GM19463 (cell line): Measurements from ENCODE around the gene CFAP54.
"Not testable (repeated sequence)": the region's sequence is repeated elsewhere in the genome, so short reads cannot be mapped to it uniquely, and the experiment has no call there.

Source experiments
- ATAC-seq: cut with Tn5 transposase; IDR thresholded peaks from one replicate; pipeline ENCODE4 v1.9.1; 2021; ENCODE audit warnings: mild to moderate bottlenecking, moderate library complexity; ENCODE audit not compliant: unreplicated experiment

Gene CFAP54

DNA sequence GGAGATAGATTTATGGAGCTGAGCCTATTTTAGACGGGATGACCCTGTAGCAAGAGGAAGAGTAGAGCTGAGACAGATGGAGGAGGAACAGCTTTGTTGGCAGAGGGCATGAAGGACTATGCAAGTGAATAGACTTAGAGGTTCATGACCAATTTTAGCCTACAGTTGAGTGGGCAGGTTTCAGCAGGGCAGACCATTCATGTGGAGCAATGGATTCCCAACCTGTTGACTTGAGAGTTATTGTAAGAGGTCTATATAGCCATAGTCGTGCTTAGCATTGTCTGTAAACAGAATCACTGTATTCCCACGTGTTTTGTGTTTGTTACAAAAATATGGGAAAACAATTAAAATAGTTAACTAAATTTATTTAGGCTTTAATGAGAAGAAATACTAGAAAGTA is 116.8 kb downstream of the CFAP54 start:
- no peak for ATAC-seq

DNA sequence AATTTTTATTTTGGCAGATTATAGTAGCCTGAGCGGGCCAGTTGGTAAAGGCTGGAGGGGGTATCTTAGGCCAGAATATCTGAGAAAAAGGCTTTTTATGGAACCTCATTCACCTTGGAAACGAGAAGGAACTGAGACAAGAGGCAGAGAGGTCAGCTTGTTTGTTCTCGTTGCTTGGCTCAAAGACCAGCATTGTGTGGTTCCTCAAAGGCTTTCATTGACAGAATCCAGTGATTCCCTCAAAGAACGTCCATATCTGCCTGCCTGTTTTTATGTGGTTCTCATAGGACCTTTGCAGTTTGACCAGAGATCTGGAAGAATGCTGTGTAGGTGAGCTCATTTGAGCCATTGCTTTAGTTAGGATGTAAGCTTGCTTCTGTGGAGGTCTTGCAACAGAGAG is 117.3 kb downstream of the CFAP54 start:
- ATAC-seq: no peak

DNA sequence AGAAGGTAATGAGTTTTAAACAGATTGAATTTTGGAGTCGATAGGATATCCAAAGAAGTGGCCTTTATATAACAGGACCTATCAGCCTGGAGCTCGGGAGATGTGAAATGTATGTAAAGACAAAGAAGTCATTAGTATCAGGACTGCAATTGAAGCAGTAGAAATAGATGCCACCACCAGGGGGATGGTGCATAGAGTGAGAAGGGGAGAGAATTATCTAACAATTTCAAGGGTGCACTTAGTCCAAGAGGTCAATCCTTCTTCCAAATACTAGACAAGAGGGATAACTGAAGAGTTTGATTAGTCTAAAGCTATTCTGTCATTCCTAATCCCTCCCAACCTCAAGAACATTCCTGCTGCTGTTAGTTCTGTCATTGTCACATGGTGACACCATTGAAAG is 127.8 kb downstream of the CFAP54 start:
- no peak for ATAC-seq

DNA sequence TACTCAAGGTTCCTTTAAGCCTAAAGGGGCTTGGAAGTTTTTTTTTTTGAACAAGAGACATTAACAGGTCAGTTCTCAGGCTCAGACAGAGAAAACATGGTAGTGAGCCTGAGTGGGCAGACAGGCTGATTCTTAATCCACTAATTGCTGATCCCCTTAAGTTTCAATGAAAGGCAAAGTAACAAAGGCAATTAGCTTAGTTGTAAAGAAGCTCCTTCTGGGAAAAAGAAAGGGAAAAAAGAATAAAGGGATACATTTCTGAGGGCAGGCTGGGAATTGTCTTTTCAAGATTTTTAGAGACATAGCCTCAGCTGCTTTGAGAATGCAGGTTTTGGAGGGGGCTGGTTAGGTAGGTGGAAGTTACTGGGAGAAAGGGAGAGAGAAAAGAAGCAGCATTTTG is 133.8 kb downstream of the CFAP54 start:
- no peak for ATAC-seq

DNA sequence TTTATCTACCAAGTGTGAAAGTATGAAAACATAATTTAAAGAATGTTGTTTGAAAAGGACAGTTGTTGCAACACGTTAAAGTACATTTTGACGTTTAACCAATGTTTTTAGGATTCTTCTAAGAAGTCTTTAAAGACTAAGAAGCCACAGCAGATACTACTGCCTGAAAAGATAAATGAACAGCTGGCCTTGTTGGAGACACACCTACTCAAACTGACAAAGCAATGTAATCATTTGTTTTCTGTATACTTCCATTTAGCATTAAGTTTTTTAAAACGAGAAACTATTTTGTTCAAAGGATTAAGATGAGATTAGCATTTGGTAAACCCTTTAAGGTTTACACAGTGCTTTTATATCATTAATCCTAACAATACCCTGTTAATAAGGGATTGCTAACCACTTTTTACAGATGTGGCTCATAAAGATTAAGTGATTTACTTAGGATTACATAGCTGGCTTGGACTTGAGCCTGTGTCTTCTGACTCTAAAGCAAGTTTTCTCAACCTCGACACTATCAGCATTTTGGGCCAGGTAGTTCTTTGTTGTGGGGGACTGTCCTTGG is 134.4 kb downstream of the CFAP54 start:
- no peak for ATAC-seq

DNA sequence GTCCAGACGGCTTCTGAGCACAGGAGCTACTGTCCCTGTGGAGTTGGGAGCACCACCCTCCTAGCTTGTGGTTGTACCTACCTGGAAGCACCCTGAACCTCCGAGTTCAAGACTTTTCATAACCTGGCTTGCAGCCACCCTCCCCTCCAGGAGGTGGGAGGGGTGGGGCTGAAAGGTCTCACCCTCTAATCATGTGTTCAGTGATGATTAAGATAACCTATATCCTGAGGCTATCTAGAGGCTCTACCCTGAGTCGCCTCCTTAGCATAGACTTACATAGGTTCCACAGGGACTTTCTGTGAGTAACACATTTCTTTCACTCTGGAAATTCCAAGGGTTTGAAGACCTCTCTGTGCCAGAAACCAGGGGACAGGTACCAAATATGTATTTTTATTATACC is 146.5 kb downstream of the CFAP54 start:
- no peak for ATAC-seq

DNA sequence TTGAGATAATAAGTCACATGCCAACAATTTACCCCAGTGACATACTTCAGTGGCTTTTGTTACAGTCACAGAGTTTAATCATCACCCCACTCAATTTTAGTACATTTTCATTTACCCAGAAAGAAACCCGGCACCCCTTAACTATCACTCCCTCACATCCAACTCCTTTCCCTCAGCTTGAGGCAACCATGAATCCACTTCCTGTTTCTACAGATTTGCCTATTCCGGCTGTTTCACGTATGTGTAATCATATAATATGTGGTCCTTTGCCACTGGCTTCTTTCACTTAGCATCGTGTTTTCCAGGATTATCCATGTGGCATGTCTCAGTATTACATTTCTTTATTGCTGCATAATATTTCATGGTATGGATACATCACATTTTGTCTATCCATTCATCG is 147.5 kb downstream of the CFAP54 start:
- ATAC-seq: no peak

DNA sequence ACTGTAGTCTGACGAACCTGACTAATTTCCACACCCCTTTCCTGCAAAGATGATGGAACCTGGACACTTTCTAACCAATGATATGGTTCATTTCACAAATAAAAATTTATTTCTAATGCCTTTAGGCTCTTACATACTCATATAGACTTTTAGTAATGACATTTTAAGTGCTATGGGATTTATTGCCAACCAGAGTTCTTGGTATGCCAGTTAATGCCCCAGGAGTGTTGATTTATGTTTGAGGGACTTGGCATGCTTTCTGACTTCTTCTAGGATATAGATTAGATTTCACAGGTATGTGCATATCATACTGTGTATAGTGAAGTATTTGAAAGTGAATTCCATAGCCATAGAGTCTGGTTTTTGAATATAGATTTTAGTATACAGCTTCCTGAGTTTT is 159.5 kb downstream of the CFAP54 start:
- ATAC-seq: no peak

DNA sequence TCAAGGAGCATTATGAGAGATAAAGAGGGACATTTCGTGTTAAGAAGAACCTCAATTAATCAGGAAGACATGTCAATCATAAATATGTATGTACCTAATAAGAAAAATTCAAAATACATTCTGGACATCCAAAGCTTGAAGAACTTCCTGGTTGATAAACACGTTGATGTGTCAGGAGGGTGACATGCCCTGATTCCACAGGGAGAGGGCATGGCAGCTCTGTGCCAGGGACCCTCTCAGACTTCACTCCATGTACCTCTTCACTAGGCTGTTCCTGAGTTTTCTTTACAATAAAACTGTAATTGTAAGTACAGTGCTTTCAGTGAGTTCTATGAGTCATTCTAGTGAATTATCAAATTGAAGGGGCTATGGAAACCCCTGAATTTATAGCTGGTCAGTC is 163.5 kb downstream of the CFAP54 start:
- no peak for ATAC-seq

DNA sequence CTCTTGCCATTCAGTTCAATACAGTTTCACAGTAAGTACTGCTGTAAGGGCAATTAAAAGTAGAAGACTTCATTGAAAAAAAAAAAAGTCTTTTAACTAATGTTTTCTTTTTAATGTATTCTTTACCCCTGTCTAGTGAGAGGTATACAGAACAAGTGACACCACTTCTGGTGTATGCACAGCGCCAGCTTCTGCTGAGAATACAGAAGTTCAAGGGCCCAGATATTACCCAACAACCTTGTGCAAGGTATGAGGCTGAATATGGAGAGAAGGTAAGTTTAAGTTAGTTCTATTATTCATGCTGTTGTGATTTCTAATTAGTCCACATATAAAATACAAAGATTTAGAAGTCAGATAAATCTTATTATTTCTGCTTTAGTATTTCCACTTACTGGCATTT is 168.7 kb downstream of the CFAP54 start:
- no peak for ATAC-seq

DNA sequence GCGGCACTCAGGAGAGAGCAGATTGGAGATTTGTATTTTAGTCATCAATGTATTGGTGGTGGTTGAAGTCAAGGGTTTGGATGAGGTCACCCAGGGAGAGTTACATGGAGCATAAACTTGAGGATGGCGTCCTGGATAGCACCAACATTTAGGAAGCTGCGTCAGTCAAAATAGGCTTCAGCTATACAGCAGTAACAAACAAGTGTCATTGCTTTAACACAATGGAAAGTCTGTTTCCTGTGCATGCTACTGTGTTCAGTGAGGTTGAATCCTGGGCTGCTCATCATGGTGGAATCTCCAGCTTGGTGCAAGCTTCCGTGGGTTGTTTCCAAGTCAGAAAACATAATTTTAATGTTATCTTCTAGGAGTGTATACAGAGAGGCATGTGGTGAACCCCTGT is 180.4 kb downstream of the CFAP54 start:
- no peak for ATAC-seq

DNA sequence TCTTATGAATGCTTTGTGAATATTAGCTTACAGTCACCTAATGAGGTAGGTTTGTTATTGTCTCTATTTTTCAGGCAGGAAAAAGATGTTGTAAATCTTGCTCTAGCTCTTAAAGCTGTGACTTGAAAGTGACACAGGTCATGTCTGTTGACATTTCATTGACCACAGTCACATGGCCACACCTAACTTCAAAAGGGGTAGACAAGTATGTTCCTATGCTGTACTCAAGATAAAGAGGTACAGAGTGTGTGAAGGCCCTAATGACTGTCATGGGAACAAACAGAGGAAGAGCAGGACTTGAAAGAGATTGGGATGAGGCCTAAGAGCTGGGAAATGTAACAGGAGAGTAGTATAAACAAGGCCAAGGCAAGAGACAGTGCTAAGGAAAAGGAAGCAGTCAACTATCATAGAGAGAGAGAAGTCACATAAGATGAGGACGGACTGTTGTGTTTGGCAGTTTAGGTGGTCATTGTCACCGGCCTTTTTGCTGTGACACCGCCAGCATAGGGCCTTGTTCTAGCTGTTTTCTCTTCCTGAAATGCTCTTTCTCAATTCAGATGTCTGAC is 181.0 kb downstream of the CFAP54 start:
- ATAC-seq: no peak

DNA sequence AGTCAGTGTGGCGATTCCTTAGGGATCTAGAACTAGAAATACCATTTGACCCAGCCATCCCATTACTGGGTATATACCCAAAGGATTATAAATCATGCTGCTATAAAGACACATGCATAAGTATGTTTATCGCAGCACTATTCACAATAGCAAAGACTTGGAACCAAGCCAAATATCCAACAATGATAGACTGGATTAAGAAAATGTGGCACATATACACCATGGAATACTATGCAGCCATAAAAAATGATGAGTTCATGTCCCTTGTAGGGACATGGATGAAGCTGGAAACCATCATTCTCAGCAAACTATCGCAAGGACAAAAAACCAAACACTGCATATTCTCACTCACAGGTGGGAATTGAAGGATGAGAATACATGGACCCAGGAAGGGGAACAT is 186.1 kb downstream of the CFAP54 start:
- ATAC-seq: not testable (repeated sequence)

DNA sequence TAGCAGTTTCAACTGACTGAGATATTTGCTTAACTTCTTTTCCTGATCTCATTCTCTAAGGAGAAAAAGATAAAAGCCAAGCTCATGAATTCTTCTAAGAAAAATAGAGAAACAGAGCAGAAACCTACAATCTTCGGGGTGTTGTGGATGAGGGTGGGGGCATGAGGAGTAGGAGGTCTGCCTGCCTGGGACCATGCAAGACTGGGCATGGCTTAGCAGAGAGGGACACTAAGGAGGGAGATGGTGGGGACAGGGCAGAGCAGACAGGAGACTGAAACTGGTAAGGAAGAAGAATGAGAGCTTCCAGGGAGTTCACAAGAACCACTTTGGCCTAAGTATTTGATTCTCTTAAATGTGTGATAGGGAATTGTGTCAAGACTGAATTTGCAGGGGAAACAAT is 188.0 kb downstream of the CFAP54 start:
- no peak for ATAC-seq

DNA sequence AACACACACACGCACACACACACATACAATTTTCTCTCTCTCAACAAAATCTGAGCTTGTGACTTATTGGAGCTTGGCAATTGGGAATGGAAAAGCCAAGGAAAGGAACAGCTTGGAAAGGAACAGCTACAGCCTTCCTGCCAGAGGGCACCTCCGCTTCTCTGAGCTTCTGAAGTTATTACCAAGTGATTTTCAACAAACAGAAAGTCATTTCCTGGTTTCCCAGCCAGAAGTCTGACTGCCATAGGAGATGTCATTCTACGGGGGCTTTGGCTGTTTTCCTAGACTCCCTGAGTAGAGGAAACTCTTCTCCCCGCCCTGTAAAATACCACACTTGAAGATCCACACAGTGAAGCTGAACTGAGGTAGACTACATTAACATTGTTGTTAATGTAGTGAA is 198.3 kb downstream of the CFAP54 start:
- ATAC-seq: no peak

DNA sequence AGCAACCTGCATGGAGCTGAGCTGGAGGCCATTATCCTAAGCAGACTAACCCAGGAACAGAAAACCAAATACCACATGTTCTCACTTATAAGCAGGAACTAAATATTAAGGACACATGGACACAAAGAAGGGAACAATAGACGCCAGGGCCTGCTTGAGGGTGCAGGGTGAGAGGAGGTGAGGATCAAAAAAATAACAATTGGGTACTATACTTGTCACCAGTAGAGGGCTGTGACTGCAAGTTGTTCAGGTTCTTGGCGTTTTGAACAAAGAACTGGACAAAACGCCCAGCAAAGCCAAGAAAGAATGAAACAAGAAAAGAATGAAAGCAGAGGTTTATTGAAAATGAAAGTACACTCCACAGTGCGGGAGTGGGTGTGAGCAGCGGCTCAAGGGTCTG is 209.1 kb downstream of the CFAP54 start:
- no peak for ATAC-seq

DNA sequence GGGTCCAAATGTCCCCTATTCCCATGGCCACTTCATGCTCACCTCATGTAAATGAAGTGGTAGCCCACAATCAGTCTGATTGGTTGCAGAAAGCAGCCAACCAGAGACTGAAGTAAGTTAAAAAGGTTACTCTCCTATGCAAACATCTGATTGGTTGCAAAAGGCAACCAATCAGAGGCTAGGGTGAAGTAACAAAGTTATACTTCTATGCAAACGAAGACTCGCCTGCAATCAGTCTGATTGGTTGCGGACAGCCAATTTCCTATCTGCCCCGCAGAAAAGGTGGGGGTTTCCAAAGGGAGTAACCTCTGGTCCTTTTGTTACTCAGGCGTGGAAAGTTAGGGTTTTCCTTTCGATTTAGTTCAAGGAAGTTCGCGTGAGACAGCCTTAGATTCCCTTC is 209.6 kb downstream of the CFAP54 start:
- no peak for ATAC-seq

DNA sequence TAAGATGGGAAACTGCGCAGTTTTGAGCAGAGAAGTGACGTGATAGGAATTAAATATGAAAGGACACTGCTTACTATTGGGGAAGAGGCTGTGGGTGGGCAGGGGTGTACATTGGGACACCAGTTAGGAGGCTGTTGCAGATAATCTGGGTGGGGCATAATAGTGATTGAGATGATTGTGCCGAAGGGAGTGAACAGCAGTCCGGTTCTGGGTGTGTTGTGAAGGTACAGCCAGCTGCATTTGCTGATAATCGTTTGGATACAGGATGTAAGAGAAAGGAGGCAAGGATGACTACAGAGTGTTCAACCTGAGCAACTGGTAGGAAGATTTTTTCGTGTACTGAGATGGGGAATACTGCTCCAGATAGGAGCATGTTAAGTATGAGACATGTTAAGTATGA is 212.5 kb downstream of the CFAP54 start:
- no peak for ATAC-seq

DNA sequence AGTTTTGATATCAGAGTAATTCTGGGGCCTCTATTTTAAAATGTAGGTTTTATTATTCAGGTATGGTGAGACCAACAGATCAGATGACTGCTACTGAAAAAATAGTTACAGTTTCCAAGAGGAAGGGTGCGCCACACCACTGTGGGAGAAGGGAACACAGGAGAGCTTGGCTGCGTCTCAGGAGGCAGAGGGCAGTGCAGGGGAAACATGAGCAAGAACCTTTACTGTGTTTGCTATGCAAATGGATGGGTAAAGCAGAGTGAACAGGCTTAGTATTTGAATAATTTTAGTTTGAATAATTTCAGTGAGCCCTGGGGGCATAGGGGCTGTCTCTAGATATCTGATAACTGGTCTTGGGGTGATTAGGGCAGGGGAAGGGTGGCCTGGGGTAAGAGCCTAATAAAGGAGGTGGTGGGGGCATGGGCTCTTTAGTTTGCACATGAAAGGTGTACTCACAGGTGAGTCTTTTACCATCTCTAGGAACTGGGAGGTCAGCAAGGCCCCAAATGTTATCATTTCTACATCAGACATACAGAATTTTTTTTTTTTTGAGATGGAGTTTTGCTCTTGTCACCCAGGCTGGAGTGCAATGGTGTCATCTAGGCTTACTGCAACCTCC is 220.9 kb downstream of the CFAP54 start:
- no peak for ATAC-seq

DNA sequence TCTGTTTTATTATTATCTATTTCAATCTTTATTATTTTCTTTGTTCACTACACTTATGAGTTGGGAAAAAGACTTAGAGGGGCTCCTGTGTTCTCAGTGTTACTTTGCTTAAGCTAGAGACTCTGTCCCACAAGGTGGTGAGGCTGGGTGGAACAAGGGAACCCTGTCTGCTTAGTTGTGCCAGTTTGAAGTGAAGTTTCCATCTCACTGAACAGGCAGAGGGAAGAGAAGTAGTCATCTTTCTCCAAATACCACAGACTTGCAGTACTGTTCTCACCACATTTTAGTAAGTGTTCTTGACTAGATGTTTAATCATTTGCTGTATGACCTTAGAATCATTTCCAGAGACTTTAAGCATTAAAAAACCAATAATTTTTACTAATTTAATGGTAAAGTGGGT is 222.0 kb downstream of the CFAP54 start:
- no peak for ATAC-seq

DNA sequence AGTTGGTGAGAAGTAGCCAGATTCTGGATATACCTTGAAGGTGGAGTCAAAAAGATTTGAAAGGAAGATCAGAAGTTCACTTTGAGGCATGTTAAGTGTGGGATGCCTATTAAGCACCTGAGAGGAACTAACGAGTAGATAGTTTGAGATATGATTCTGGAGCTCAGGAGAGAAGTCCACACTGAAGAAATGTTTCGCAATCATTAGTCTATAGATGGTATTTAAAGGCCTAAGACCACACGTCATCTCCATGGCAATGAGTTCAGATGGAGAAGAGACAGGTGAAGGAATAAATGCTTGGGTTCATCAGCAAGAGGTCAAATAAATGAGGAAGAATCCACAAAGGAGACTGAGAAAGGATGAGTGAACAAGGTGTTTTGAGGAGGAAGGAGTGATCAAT is 224.8 kb downstream of the CFAP54 start:
- no peak for ATAC-seq

DNA sequence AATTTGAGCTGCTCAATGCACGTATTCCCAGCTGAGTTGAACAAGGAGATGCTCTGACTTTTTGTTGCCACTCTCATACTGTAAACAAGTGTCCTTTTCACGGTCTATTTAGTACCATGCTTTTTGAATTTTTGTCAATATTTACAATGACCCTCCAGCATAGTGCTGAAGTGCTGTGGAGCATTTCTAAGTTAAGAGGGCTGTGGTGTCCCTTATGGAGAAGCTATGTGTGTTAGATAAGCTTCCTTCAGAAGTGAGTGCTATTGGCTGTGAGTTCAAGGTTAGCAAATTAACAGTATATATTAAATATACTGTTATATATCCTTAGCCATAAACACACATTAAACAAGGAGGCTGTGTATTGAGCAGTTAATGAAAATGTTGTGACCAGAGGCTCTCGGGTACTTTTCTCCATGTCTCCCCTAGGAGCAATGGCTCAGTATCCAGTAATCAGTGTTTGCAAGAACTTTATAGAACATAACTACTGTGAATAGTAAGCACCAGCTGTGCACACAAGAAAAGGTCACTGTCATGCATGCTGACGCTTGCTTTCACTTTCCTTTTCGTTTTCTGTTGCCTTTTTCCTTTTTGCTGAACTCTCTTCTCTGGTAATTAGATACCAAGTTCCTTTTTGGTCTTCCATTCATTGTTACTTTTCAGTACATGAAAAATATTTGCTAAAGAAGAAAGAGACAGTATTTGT is 230.4 kb downstream of the CFAP54 start:
- peak; percentile 92 for ATAC-seq
